Measurements from ENCODE around the gene GRAMD2B.
A peak's percentile ranks its signal among the peaks of the same experiment; 100 is the strongest.
"Not testable (repeated sequence)": the region's sequence is repeated elsewhere in the genome, so short reads cannot be mapped to it uniquely, and the experiment has no call there.

GRAMD2B gene, protein sequence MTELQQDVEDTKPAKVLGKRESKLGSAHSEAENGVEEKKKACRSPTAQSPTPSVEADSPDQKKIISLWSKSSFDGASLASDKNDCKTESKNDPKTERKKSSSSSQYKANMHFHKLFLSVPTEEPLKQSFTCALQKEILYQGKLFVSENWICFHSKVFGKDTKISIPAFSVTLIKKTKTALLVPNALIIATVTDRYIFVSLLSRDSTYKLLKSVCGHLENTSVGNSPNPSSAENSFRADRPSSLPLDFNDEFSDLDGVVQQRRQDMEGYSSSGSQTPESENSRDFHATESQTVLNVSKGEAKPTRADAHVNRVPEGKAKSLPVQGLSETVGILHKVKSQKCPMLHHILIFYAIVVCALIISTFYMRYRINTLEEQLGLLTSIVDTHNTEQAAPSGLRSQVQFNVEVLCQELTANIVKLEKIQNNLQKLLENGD

DNA sequence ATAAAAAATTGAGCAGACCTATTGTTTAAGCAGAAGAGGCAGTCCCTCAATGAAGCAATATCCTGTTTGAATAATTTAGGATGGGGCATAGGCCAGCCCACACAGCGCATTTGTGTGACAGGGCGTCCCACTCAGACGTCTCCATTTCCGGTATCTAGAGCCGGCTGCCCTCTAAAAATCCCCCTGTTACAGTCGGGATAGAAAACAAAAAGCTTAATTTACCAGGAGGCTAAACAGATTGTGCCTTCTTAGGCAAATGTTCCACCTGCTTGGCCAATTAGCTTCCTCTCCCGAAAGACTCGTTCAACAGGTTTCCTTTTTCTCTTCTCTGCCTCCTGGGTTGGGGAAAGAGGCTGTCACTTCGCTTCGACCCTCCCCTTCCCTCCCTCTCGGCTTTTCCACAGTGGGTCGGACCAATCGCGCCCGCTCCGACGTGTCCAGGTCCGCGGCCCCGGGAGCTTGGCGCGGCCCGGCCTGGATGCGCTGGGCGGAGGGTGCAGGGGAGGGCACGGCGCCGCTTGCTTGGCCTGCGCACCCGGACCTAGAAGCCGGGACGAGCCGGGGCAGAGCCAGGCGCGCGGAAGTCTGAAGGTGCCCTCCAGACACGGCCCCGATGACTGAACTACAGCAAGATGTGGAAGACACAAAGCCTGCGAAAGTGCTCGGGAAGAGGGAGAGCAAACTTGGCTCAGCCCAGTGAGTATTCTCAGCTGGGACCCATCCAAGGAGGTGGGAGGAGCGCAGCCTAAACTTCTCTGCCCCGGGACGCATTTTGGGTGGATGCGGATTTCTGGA lies at the start of gene GRAMD2B:
TSS of gene GRAMD2B (plus strand) at position 416 of the 795 bp plus-strand sequence. CDS start at position 614, 198 bp downstream.
- peak; percentile 28 to 29 for DNase-seq (ENCODE audit: low spot score in 2 of 2)
- no peaks in the 10 kb centered on the region for H3K27me3 Mint-ChIP-seq
- H3K4me3 Mint-ChIP-seq, result peak within 1 kb of the TSS; percentile 85
- ATAC-seq (ENCODE audit: low read depth), result peak; percentile 86
- H3K4me1 Mint-ChIP-seq, result peaks cover 20% of the 10 kb centered on the region
- H3K27ac Mint-ChIP-seq, result peak within 1 kb of the TSS; percentile 90
- H3K36me3 Mint-ChIP-seq, result no peaks in the 10 kb centered on the region
- peaks cover 2% of the 10 kb centered on the region for H3K9me3 Mint-ChIP-seq

DNA sequence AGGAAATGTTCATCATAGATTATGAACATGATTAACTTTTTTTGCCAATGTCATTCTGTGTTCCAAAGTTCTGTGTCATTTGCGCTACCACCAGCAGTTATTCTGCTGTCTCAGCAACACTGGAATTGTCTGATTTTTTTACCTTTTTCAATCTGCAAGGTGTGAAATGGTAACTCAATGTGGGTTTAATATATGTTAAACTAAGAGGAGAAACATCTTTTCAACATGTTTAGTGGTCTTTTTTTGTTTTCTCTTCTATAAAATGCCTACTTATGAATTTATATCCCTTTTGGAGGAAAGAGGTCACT lies 49.1 kb upstream of the GRAMD2B start:
- no peaks in the 10 kb centered on the region for H3K9me3 Mint-ChIP-seq
- DNase-seq (ENCODE audit: low spot score in 2 of 2) (no peak), ATAC-seq (ENCODE audit: low read depth) (no peak)
- no peak overlapping the region for H3K4me3 Mint-ChIP-seq
- peaks cover 2% of the 10 kb centered on the region for H3K27me3 Mint-ChIP-seq
- H3K27ac Mint-ChIP-seq, result no peak overlapping the region
- no peaks in the 10 kb centered on the region for H3K36me3 Mint-ChIP-seq
- no peaks in the 10 kb centered on the region for H3K4me1 Mint-ChIP-seq

DNA sequence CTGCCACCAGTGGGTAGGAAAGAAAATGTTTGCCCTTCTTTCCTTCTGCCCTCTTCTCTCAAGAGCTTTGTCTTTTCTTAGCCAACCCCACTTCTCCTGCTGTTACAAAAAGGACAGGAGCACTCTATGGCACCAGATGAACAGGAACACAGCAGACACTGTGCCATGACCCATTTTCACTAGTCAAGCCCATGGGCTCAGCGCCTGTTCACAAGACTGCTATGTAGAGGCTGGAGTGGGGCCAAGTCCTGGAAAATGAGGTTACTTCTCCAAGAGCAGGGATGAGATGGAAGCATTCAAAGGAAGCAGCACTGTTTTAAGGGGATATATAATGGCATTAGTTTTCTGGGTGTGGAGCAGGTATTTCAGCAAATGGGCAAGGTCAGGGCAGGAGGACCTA lies 46.8 kb upstream of the GRAMD2B start:
- ATAC-seq (ENCODE audit: low read depth) (no peak), DNase-seq (ENCODE audit: low spot score in 2 of 2) (no peak)
- H3K4me3 Mint-ChIP-seq, result no peak overlapping the region
- no peak overlapping the region for H3K27ac Mint-ChIP-seq
- H3K27me3 Mint-ChIP-seq, result no peaks in the 10 kb centered on the region
- H3K9me3 Mint-ChIP-seq, result no peaks in the 10 kb centered on the region
- H3K36me3 Mint-ChIP-seq, result no peaks in the 10 kb centered on the region
- H3K4me1 Mint-ChIP-seq, result no peaks in the 10 kb centered on the region

GRCh38 chr5:126377424-126377823 lies 45.8 kb upstream of the GRAMD2B start:
- peaks cover 4% of the 10 kb centered on the region for H3K9me3 Mint-ChIP-seq
- no peak overlapping the region for H3K27ac Mint-ChIP-seq
- DNase-seq (ENCODE audit: low spot score in 2 of 2) (no peak), ATAC-seq (ENCODE audit: low read depth) (no peak)
- H3K36me3 Mint-ChIP-seq, result no peaks in the 10 kb centered on the region
- no peak overlapping the region for H3K4me3 Mint-ChIP-seq
- no peaks in the 10 kb centered on the region for H3K4me1 Mint-ChIP-seq
- H3K27me3 Mint-ChIP-seq, result peaks cover 1% of the 10 kb centered on the region

DNA sequence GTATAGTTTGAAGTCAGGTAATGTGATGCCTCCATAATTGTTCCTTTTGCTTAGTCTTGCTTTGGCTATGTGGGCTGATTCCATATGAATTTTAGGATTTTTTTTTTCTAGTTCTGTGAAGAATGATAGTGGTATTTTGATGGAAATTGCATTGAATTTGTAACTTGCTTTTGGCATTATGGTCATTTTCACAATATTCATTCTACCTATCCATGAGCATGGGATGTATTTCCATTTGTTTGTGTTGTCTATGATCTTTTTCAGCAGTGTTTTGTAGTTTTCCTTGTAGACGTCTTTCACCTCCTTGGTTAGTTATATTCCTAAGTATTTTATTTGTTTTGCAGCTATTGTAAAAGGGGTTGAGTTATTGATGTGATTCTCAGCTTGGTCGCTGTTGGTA lies 42.9 kb upstream of the GRAMD2B start:
- not testable (repeated sequence) for H3K9me3 Mint-ChIP-seq; ATAC-seq (ENCODE audit: low read depth); H3K4me3 Mint-ChIP-seq; H3K27ac Mint-ChIP-seq; DNase-seq (ENCODE audit: low spot score in 2 of 2); H3K27me3 Mint-ChIP-seq; H3K4me1 Mint-ChIP-seq; H3K36me3 Mint-ChIP-seq

DNA sequence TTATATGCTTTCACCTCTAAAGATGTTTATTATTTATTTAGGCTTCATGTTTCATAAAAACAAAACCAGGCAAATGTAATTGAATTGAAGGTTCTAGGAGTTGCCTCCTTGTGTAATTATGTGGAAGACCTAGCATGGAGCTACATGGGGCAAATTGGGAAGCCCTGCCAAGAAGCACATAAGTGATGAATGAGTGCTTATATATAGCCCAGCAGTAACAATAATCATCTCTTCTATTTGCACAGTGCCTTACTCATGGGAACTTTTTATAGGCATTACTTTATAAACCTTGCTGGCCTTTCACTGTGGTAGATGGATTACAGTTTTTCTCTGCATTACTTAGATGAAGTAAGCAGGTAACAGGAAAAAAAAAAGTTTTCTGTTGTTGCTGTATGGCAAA lies 40.0 kb upstream of the GRAMD2B start:
- ATAC-seq (ENCODE audit: low read depth) (no peak), DNase-seq (ENCODE audit: low spot score in 2 of 2) (no peak)
- Mint-ChIP-seq H3K27ac (no peak overlapping the region), H3K27me3 (peaks cover 10% of the 10 kb centered on the region), H3K36me3 (no peaks in the 10 kb centered on the region), H3K9me3 (peaks cover 4% of the 10 kb centered on the region), H3K4me3 (no peak overlapping the region), H3K4me1 (no peaks in the 10 kb centered on the region)

- ATAC-seq (ENCODE audit: low read depth) (no peak), DNase-seq (ENCODE audit: low spot score in 2 of 2) (no peak)
- Mint-ChIP-seq H3K36me3 (no peaks in the 10 kb centered on the region), H3K27ac (no peak overlapping the region), H3K4me1 (no peaks in the 10 kb centered on the region), H3K9me3 (peaks cover 4% of the 10 kb centered on the region), H3K4me3 (no peak overlapping the region), H3K27me3 (peaks cover 10% of the 10 kb centered on the region)
These were observed 39.4 kb upstream of the GRAMD2B start for GRCh38 chr5:126383776-126384175.

DNA sequence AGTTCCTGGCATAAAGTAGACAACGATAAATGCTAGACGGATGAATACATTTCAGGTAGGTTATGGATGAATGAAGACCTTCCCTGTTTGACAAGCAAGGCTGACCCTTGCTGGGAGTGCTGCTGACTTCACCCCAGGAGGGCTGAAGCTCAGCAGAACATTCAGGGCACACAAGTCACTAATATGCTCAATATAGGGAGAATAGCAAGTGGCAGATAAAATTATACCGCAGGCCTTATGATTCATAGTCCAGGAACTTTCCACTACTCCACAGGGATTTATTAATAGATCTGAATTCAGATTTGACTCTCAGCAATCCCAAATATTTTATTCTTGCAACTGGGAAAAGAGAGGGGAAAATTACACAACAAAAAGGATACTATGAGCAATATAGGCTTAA lies 38.2 kb upstream of the GRAMD2B start:
- H3K4me1 Mint-ChIP-seq, result no peaks in the 10 kb centered on the region
- peaks cover 4% of the 10 kb centered on the region for H3K9me3 Mint-ChIP-seq
- H3K36me3 Mint-ChIP-seq, result no peaks in the 10 kb centered on the region
- no peak overlapping the region for H3K4me3 Mint-ChIP-seq
- peaks cover 11% of the 10 kb centered on the region for H3K27me3 Mint-ChIP-seq
- ATAC-seq (ENCODE audit: low read depth) (no peak), DNase-seq (ENCODE audit: low spot score in 2 of 2) (no peak)
- H3K27ac Mint-ChIP-seq, result no peak overlapping the region

GRCh38 chr5:126385524-126386502 lies 37.4 kb upstream of the GRAMD2B start:
- peaks cover 4% of the 10 kb centered on the region for H3K9me3 Mint-ChIP-seq
- H3K36me3 Mint-ChIP-seq, result no peaks in the 10 kb centered on the region
- ATAC-seq (ENCODE audit: low read depth), result no peak
- H3K27ac Mint-ChIP-seq, result no peak overlapping the region
- no peak overlapping the region for H3K4me3 Mint-ChIP-seq
- no peaks in the 10 kb centered on the region for H3K4me1 Mint-ChIP-seq
- peaks cover 11% of the 10 kb centered on the region for H3K27me3 Mint-ChIP-seq
- no peak for DNase-seq (ENCODE audit: low spot score in 2 of 2)

DNA sequence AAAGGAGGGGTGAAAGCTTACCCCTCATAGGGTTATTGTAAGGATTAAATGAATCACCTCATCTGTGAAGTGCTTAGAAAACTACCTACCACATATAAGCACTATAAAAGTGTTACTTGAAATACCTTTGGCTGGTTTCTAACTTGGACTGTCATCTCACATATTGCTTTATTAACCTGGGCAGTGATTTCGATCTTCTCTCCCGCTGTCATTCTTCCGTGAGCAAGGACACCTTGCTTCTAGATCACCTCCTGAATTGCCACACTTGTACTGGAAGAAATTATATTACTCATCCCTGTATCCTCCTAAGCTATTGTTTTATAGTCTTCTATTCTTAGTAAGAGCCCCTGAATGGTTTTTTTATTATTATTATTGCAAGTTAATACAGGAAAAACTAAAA lies 34.0 kb upstream of the GRAMD2B start:
- no peaks in the 10 kb centered on the region for H3K9me3 Mint-ChIP-seq

DNA sequence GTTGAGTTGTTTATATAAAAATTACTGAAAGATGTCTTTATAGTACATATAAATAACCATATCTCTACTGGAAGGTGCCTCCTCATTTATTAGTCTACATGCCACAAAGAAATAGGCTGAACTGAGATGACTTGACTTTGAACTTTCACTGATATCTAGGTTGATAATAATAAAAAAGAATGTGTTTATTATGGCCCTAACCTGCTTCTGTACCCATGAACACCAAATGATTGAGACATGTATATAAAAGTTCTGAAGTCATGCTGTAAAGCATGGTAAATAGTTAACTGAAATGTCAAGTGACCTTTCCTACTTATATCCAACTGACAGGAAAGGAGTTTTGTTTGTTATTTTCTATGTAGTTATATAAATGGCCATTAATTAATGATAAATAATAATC lies 33.2 kb upstream of the GRAMD2B start:
- Mint-ChIP-seq H3K36me3 (no peaks in the 10 kb centered on the region), H3K4me1 (no peaks in the 10 kb centered on the region), H3K9me3 (no peaks in the 10 kb centered on the region), H3K4me3 (no peak overlapping the region), H3K27me3 (peaks cover 7% of the 10 kb centered on the region), H3K27ac (no peak overlapping the region)
- no peak for DNase-seq (ENCODE audit: low spot score in 2 of 2)
- ATAC-seq (ENCODE audit: low read depth), result no peak

More for the DNA sequence above, 34.0 kb upstream of the GRAMD2B start:
- H3K27ac Mint-ChIP-seq, result no peak overlapping the region
- no peaks in the 10 kb centered on the region for H3K4me1 Mint-ChIP-seq
- H3K27me3 Mint-ChIP-seq, result peaks cover 10% of the 10 kb centered on the region
- DNase-seq (ENCODE audit: low spot score in 2 of 2) (no peak), ATAC-seq (ENCODE audit: low read depth) (no peak)
- H3K4me3 Mint-ChIP-seq, result no peak overlapping the region
- no peaks in the 10 kb centered on the region for H3K36me3 Mint-ChIP-seq

DNA sequence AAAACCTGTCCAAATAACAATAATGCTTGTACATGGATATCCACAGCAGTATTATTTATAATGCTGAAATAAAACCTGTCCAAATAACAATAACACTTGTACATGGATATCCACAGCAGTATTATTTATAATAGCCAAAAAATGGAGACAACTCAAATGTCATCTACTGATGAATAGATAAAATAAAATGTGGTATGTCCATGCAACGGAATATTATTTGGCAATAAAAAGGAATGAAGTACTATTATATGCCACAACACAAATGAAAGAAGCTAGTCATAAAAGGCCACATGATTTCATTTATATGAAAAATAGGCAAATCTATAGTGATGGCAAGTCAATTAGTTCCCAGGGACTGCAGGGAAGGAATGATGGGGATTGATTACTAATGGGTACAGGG lies 31.8 kb upstream of the GRAMD2B start:
- Mint-ChIP-seq H3K27ac (no peak overlapping the region), H3K36me3 (no peaks in the 10 kb centered on the region), H3K9me3 (no peaks in the 10 kb centered on the region)

DNA sequence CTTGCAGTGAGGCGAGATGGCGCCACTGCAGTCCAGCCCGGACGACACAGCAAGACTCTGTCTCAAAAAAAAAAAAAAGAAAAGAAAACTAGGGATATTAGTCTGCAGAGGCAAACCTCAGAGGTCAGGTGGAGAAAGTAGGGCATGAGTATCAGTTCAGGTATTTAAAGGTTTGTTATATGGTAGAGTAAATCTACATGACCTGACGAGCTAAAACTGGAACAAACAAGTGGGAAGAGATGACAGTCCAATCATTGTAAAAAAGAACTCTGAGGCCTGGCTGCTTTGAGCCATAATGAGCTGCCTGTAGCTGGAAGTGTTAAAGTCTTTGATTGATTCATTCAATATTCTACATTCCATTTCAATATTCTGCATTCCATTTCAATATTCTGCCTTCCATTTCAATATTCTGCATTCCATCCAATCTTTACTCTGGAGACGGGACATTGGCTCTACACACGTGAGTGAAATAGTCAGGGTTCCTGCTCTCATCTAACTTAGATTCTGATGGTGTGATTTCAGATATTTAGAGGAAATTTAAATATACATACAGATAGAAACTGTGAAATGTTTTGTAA lies 28.9 kb upstream of the GRAMD2B start:
- no peaks in the 10 kb centered on the region for H3K36me3 Mint-ChIP-seq
- H3K9me3 Mint-ChIP-seq, result peaks cover 2% of the 10 kb centered on the region
- H3K27ac Mint-ChIP-seq, result no peak overlapping the region
- ATAC-seq (ENCODE audit: low read depth) (no peak), DNase-seq (ENCODE audit: low spot score in 2 of 2) (no peak)
- H3K4me3 Mint-ChIP-seq, result no peak overlapping the region
- no peaks in the 10 kb centered on the region for H3K4me1 Mint-ChIP-seq
- peaks cover under 1% of the 10 kb centered on the region for H3K27me3 Mint-ChIP-seq

More for the DNA sequence above, 31.8 kb upstream of the GRAMD2B start:
- ATAC-seq (ENCODE audit: low read depth) (no peak), DNase-seq (ENCODE audit: low spot score in 2 of 2) (no peak)
- H3K27me3 Mint-ChIP-seq, result peaks cover 1% of the 10 kb centered on the region
- no peak overlapping the region for H3K4me3 Mint-ChIP-seq
- no peaks in the 10 kb centered on the region for H3K4me1 Mint-ChIP-seq

Data from memory B cell (primary cell).